Neutrophil (primary cell): ENCODE measurements around the gene SCP2.

Experiments used
- H3K27ac ChIP-seq: fragments of 200-600 bp; sonication (generic); 2 replicates; pipeline ENCODE4 v1.5.1; 2016; ENCODE audit warnings: mild to moderate bottlenecking, moderate library complexity
- H3K27me3 ChIP-seq: fragments of 200-600 bp; sonication (generic); 2 replicates; pipeline ENCODE4 v1.6.0; 2016; ENCODE audit warnings: mild to moderate bottlenecking
- H3K36me3 ChIP-seq: fragments of 200-600 bp; sonication (generic); 2 replicates; pipeline ENCODE4 v1.5.1; 2017
- H3K4me1 ChIP-seq, 2 experiments: fragments of 200-600 bp in 1 of 2; sonication (generic) in 1 of 2; 1 replicate in 1 of 2; 2 replicates in 1 of 2; pipeline versions ENCODE4 v1.5.1 to v1.6.1; 2013 to 2016; ENCODE audit warnings: low read depth in 1 of 2, low read length in 1 of 2, mild to moderate bottlenecking in 1 of 2, moderate library complexity in 1 of 2; ENCODE audit not compliant: control insufficient read depth in 1 of 2, insufficient read depth in 1 of 2
- H3K4me3 ChIP-seq, 2 experiments: fragments of 200-600 bp in 1 of 2; sonication (generic) in 1 of 2; 1 replicate in 1 of 2; 2 replicates in 1 of 2; pipeline ENCODE4 v1.5.1; 2013 to 2016; ENCODE audit warnings: low read depth in 1 of 2, low read length in 1 of 2, mild to moderate bottlenecking in 1 of 2, moderate library complexity in 1 of 2
- H3K9me3 ChIP-seq: fragments of 200-600 bp; sonication (generic); 2 replicates; pipeline ENCODE4 v1.5.1; 2016
- TF ChIP-seq, protein P1 (sequence below): fragments of 200-600 bp; sonication (generic); IDR thresholded peaks from 2 replicates; pipeline ENCODE4 v1.5.1; 2016; ENCODE audit warnings: antibody characterized with exemption

Gene SCP2

DNA sequence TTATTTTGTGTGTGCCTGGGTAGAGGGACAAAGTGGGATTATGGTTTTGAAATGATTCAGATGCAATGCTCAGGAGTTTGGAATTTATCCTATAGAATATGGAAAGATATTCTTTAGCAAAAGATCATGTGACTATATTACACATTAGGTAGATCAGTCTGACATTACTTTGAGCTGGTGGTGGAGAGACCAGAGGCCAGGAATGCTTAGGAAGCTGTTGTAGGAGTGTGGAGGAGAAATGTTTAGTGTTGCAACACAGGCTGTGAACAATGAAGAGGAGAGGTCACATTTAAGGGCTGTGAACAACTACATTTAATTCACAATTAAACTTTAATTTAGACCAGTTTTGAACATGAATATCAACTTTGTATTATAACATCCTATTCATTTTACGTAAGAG, 89.6 kb downstream of the SCP2 start:
- H3K27ac ChIP-seq = no peak overlapping the region
- peaks cover 36 to 37% of the 10 kb centered on the region in 2 experiments for H3K4me1 ChIP-seq
- H3K4me3 ChIP-seq = no peak overlapping the region
- TF ChIP-seq, protein P1, sequence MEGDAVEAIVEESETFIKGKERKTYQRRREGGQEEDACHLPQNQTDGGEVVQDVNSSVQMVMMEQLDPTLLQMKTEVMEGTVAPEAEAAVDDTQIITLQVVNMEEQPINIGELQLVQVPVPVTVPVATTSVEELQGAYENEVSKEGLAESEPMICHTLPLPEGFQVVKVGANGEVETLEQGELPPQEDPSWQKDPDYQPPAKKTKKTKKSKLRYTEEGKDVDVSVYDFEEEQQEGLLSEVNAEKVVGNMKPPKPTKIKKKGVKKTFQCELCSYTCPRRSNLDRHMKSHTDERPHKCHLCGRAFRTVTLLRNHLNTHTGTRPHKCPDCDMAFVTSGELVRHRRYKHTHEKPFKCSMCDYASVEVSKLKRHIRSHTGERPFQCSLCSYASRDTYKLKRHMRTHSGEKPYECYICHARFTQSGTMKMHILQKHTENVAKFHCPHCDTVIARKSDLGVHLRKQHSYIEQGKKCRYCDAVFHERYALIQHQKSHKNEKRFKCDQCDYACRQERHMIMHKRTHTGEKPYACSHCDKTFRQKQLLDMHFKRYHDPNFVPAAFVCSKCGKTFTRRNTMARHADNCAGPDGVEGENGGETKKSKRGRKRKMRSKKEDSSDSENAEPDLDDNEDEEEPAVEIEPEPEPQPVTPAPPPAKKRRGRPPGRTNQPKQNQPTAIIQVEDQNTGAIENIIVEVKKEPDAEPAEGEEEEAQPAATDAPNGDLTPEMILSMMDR = no peak
- H3K36me3 ChIP-seq = no peaks in the 10 kb centered on the region
- H3K27me3 ChIP-seq = no peaks in the 10 kb centered on the region
- no peaks in the 10 kb centered on the region for H3K9me3 ChIP-seq

DNA sequence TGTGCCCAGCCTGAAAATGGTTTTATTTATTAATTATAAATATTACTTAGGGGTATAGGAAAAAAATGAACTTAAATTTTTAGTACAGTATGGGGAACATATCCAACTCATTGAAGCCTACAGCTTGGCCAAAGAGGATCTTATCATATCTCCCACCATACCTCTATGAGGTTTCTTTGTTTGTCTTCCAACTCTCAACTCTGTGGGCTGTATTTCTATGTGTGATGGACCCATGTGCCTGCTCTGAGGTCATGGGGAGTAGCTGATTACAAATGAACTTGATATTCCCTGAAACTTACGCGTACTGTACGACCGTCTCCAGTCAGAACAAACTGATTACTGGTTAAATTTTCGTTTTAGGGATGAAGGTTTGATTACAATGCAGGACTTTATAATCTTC, 93.5 kb downstream of the SCP2 start:
- Histone ChIP-seq H3K9me3 (no peaks in the 10 kb centered on the region), H3K4me3 (no peak overlapping the region), H3K27me3 (no peaks in the 10 kb centered on the region), H3K4me1 (peaks cover 34 to 37% of the 10 kb centered on the region in 2 experiments), H3K27ac (no peak overlapping the region), H3K36me3 (no peaks in the 10 kb centered on the region)
- TF ChIP-seq, protein P1 = no peak

DNA sequence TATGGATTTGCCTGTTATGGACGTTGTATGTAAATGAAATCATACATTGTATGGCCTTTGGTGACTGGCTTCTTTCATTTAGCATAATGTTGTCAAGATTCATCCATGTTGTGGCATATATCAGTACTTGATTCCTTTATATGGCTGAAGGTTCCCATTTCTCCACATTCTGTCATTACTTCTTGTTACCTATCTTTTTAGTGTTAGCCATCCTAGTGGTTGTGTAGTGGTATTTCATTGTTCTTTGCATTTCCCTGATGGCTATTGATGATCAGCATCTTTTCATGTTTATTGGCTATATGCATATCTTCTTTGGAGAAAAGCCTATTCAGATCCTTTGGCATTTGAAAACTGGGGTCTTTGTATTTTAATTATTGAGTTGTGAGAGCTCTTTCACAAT, 95.1 kb downstream of the SCP2 start:
- TF ChIP-seq, protein P1 = no peak
- H3K4me1 ChIP-seq = peaks cover 28 to 29% of the 10 kb centered on the region in 2 experiments
- no peak overlapping the region for H3K27ac ChIP-seq
- H3K27me3 ChIP-seq = no peaks in the 10 kb centered on the region
- no peak overlapping the region for H3K4me3 ChIP-seq
- no peaks in the 10 kb centered on the region for H3K36me3 ChIP-seq
- H3K9me3 ChIP-seq = no peaks in the 10 kb centered on the region

DNA sequence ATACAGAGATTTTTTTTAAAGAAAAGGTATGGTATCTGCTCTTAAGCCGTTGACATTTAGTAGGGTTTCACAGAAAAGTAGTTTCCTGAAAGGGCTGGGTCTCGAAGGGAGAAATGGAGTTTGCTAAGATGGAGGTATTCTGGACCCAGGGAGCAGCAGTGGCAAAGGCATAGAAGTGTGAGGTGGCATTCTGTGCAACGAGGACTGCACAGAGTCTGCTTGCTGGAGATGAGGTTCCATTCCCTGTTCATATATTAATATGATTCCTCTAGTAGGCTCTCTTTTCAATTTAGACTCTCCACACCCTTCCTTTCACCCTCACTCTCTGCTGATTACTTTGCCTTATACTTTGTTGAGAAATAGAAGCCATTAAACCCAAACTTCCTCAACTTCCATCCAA, 96.5 kb downstream of the SCP2 start:
- H3K36me3 ChIP-seq = peaks cover 1% of the 10 kb centered on the region
- H3K27ac ChIP-seq = no peak overlapping the region
- H3K27me3 ChIP-seq = no peaks in the 10 kb centered on the region
- peaks cover 27 to 28% of the 10 kb centered on the region in 2 experiments for H3K4me1 ChIP-seq
- no peak overlapping the region for H3K4me3 ChIP-seq
- H3K9me3 ChIP-seq = no peaks in the 10 kb centered on the region
- TF ChIP-seq, protein P1 = no peak

DNA sequence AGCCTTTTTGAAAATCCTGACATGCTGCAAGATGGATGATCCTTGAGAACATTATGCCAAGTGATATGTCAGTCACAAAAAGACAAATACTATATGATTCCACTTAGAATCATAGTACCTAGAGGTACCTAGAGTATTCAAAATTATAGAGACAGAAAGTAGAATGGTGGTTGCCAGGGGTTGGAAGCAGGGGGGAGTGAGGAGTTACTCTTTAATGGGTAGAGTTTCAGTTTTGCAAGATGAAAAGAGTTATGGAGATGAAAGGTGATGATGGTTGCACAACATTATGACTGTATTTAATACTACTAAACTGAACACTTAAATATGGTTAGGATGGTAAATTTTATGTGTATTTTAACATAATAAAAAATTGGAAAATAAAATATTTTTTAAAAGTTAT, 97.0 kb downstream of the SCP2 start:
- Histone ChIP-seq H3K4me3 (no peak overlapping the region), H3K9me3 (no peaks in the 10 kb centered on the region), H3K36me3 (peaks cover 6% of the 10 kb centered on the region), H3K27ac (no peak overlapping the region), H3K4me1 (peaks cover 27 to 28% of the 10 kb centered on the region in 2 experiments), H3K27me3 (no peaks in the 10 kb centered on the region)
- TF ChIP-seq, protein P1 = no peak
